MCF 10A (cell line): ENCODE measurements around the gene EIF4E2. TPM values are rescaled to one million over a fixed set of nuclear protein-coding genes. Genes with fewer than 3 reads are reported as not detected.

Source experiments
- BruUV-seq: library from RNA; stranded (reverse); fragments of 400-500 nt; replicated peaks from 2 replicates; lab custom pipeline; 2021; lab: Mats Ljungman, UMichigan
- CTCF ChIA-PET: fragments of 300-600 bp; sonication (Branson Sonifier 250); formaldehyde crosslinking; extraction: SDS; loops from one replicate; lab custom pipeline; 2021; ENCODE audit warnings: antibody characterized with exemption, inconsistent platforms; lab: Yijun Ruan, JAX
- POLR2A ChIA-PET: fragments of 300-600, 350-650 bp; sonication (Branson Sonifier 250); formaldehyde crosslinking; extraction: SDS; loops from one replicate; lab custom pipeline; 2020; ENCODE audit warnings: antibody characterized with exemption, inconsistent platforms; lab: Yijun Ruan, JAX
- DNase-seq: peaks from one replicate; pipeline ENCODE4 v3.0.0-alpha.2; 2018; ENCODE audit not compliant: unreplicated experiment
- H3K27ac Mint-ChIP-seq: one replicate; pipeline ENCODE4 v1.8.0; 2022; ENCODE audit warnings: mild to moderate bottlenecking, low read depth, mixed read lengths; ENCODE audit not compliant: unreplicated experiment
- H3K27me3 Mint-ChIP-seq: one replicate; pipeline ENCODE4 v1.8.0; 2022; ENCODE audit warnings: mixed read lengths; ENCODE audit not compliant: insufficient read depth, unreplicated experiment
- H3K36me3 Mint-ChIP-seq: one replicate; pipeline ENCODE4 v1.8.0; 2022; ENCODE audit warnings: mild to moderate bottlenecking, moderate library complexity, mixed read lengths; ENCODE audit not compliant: insufficient read depth, unreplicated experiment
- H3K4me1 Mint-ChIP-seq: one replicate; pipeline ENCODE4 v1.8.0; 2022; ENCODE audit warnings: mixed read lengths; ENCODE audit not compliant: insufficient read depth, unreplicated experiment
- H3K4me3 Mint-ChIP-seq: one replicate; pipeline ENCODE4 v1.8.0; 2022; ENCODE audit warnings: mild to moderate bottlenecking, moderate library complexity, mixed read lengths; ENCODE audit not compliant: unreplicated experiment
- H3K9me3 Mint-ChIP-seq: one replicate; pipeline ENCODE4 v1.8.0; 2022; ENCODE audit warnings: mixed read lengths; ENCODE audit not compliant: unreplicated experiment
- CTCF ChIP-seq: fragments of 200-600 bp; IDR thresholded peaks from one replicate; pipeline ENCODE4 v1.8.0; 2022; ENCODE audit warnings: antibody characterized with exemption, mild to moderate bottlenecking; ENCODE audit not compliant: unreplicated experiment
- intact Hi-C: fragments of 100-400 bp; cut with micrococcal nuclease; formaldehyde crosslinking; loops from 2 replicates; pipeline ENCODE4 v1.14.1; 2022
- total RNA-seq: library from RNA; stranded (reverse); gene quantifications from 2 replicates; pipeline ENCODE4 v1.2.3, GENCODE V29; 2022

EIF4E2 gene
- total RNA-seq, 1 experiment from 2014 or later = 52.8 TPM

- Mint-ChIP-seq H3K4me3 (no peak overlapping the region), H3K27ac (no peak overlapping the region), H3K36me3 (no peaks in the 10 kb centered on the region), H3K4me1 (no peaks in the 10 kb centered on the region), H3K9me3 (no peaks in the 10 kb centered on the region), H3K27me3 (peaks cover 30% of the 10 kb centered on the region)
- BruUV-seq = no TSS peak
- TF ChIP-seq CTCF = no peak
- ChIA-PET POLR2A (no interaction called here), CTCF (no interaction called here)
- intact Hi-C loops = no loop called here
- DNase-seq = no peak
These were observed 44.6 kb upstream of the EIF4E2 start for GRCh38 chr2:232505856-232506255.

GRCh38 chr2:232506709-232507108, 43.8 kb upstream of the EIF4E2 start:
- intact Hi-C loops = no loop called here
- H3K27ac Mint-ChIP-seq = no peak overlapping the region
- H3K36me3 Mint-ChIP-seq = no peaks in the 10 kb centered on the region
- DNase-seq = no peak
- no peaks in the 10 kb centered on the region for H3K4me1 Mint-ChIP-seq
- ChIA-PET CTCF (no interaction called here), POLR2A (no interaction called here)
- H3K4me3 Mint-ChIP-seq = no peak overlapping the region
- H3K27me3 Mint-ChIP-seq = peaks cover 30% of the 10 kb centered on the region
- no TSS peak for BruUV-seq
- TF ChIP-seq CTCF = no peak
- no peaks in the 10 kb centered on the region for H3K9me3 Mint-ChIP-seq

GRCh38 chr2:232508251-232508650, 42.2 kb upstream of the EIF4E2 start:
- Mint-ChIP-seq H3K4me3 (no peak overlapping the region), H3K27me3 (peaks cover 29% of the 10 kb centered on the region), H3K27ac (no peak overlapping the region), H3K4me1 (no peaks in the 10 kb centered on the region), H3K36me3 (no peaks in the 10 kb centered on the region), H3K9me3 (no peaks in the 10 kb centered on the region)
- CTCF ChIA-PET = interaction anchor here (1.1 kb wide), 1 partner anchor 61 kb away, joined by 5 read pairs; no protein-coding TSS in a partner anchor
- POLR2A ChIA-PET = no interaction called here
- no peak for DNase-seq
- intact Hi-C loops = no loop called here
- TF ChIP-seq CTCF = no peak
- BruUV-seq = no TSS peak

GRCh38 chr2:232511336-232511890, 39.1 kb upstream of the EIF4E2 start:
- H3K9me3 Mint-ChIP-seq = no peaks in the 10 kb centered on the region
- no peak overlapping the region for H3K27ac Mint-ChIP-seq
- H3K4me1 Mint-ChIP-seq = no peaks in the 10 kb centered on the region
- TF ChIP-seq CTCF = no peak
- POLR2A ChIA-PET = no interaction called here
- no TSS peak for BruUV-seq
- DNase-seq = no peak
- no peaks in the 10 kb centered on the region for H3K36me3 Mint-ChIP-seq
- CTCF ChIA-PET = interaction anchor here (2.1 kb wide), 1 partner anchor 12 kb away, joined by 10 read pairs; no protein-coding TSS in a partner anchor
- no peaks in the 10 kb centered on the region for H3K27me3 Mint-ChIP-seq
- intact Hi-C loops = no loop called here
- H3K4me3 Mint-ChIP-seq = no peak overlapping the region
